GM21529 (cell line): Measurements from ENCODE around the gene STAC.

ENCODE experiments used
- ATAC-seq: cut with Tn5 transposase; IDR thresholded peaks from one replicate; pipeline ENCODE4 v1.9.1; 2021; ENCODE audit not compliant: unreplicated experiment

STAC gene

GRCh38 chr3:36511791-36512486, 131.6 kb downstream of the STAC start:
- ATAC-seq, result no peak

DNA sequence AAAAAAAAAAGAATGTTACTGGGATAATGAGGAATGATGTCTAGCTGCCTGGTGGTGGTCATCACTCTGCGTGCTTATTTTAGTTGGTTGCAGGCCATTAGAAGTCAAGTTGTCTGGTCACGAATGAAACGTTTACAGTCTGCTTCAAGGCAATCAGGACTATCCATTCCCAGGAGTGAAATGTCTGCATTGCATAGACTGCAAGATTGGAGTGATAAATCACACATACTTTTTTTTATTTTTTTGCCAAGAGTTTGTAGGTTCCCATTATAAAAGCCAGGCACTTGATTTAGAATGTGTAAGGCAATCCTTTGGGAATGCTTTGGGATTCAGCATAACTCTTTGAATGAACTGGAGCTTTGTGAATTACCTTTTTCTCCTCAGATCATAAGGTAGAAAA, 132.3 kb downstream of the STAC start:
- ATAC-seq, result no peak

DNA sequence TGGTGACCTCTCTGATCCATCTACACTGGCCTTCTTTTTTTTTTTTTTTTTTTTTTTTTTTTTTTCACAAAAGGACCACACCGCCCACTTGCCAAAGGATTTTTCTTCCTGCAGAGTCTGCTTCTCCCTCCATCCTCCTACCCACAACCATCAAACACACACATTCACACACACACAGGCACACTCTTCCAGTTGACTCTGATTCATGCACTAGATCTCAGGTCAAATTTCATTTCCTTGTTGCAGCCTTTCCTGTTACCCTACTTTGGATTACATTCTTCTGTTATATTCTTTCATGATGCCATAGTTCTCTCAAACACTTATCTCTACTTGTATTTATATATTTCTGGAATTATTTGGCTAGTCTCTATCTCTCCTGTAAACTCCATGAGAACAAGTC, 133.9 kb downstream of the STAC start:
- ATAC-seq, result no peak

DNA sequence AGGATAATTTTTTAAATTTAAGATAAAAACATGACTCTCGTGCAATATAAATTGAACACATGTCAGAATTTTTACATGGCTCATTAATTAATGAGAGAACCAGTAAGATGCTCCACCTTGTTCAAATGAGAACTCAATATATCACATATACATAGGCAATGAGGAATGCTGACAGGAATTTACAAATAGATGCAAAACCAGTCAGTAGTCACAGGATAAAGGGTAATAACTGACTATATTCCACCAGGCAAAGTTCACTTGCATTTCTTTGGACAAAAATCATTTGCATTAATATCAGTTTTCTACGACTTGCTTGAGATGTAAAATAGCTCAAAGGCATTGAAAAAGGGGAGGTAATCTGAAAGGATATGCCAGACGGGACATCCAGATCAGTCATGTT, 139.4 kb downstream of the STAC start:
- ATAC-seq, result no peak

DNA sequence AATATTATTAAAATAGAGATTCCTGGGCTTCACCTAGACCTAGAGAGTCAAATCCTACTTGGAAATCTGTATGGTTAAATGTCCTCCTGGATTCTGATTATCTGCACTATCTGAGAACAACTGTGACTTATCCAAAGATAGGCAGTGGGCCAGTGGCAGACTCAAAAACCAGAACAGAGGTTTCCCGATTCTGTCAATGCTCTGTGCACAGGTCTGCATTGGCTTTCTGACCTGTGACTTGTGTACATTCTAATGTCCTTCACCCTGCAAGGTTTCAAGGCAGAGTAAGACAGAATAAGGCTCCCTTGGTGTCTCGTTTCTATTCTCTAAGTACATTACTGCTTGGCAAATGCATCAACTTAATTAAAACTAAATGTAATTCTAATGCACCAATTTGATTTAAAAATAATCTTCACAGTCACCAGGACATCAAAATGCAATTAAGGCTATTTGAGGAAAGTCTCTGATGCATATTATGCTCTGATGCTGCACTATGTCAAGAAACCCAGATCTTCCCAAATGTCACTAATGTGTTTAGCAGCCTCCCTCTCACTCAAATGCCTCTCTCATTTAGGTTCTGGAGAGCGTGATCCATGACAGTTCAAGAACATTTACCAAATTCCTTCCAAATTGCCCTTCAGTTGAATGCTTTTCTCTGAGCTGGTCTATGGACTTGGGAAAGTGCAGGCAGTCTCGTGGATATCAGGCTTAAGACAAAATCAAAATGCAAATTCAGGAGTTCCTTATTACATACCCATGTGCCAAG, 140.1 kb downstream of the STAC start:
- ATAC-seq, result no peak

- ATAC-seq, result no peak
These were observed 140.7 kb downstream of the STAC start for GRCh38 chr3:36521007-36521379.

GRCh38 chr3:36524560-36524959, 144.3 kb downstream of the STAC start:
- ATAC-seq, result no peak

DNA sequence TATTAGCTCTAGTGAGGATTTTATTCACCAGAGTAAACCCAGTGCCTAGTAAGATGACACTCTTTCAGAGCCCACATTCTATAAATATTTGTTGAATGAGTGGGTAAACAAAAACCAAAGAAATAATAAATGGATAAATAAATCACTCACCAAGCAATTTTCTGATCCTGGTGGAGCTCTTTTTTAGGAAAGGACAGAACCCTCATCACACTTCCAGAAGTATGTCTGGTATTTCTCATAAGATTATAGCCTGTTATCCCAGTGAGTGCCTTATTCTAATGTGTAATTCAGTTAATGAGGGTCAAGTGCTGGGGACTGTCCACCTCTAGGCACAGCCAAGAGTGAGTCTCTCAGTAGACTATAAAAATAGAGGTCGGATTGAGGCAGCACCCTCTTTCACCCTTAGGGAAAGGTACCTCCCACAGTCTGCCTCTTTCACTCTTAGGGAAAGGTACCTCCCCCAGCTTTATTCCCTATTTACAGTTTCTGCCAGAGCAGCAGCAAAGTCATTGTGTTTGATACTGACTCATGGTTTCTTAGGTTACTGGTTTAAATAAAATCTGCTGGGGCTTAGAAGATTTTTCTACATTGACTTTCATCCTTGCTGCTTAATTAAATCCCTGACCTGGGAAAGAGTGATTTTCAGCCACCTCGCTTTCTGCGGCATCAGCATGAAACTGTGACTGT, 145.0 kb downstream of the STAC start:
- no peak for ATAC-seq

GRCh38 chr3:36538136-36538749, 157.9 kb downstream of the STAC start:
- ATAC-seq, result no peak

DNA sequence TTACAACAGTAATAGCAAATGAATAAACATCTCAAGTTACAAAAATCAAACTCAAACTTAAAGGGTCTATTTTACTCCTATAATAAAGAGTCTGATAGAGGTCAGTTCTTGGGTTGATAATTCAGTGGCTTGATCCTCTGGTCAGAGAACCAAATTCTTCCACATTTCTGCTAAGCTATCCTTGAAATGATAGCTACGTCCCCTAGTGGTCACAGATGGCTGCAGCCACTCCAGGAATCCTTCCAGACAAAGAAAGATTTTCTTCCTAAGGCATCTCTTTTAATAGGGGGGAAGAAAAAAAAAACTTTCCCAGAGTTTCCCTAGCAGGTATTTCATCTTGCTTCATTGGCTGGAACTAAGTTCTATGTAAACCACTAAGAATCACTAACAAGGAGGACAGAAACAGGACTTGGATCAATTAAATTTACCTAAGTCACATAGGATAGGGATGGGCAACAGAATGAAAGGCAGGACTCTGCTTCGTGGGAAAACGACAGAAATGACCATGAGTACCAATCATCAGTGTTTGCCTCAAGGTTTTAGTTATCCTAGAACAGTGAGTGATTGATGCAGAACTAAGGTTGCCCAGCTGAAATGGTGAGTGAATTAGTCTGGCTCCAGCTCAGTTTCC, 160.7 kb downstream of the STAC start:
- ATAC-seq, result no peak

DNA sequence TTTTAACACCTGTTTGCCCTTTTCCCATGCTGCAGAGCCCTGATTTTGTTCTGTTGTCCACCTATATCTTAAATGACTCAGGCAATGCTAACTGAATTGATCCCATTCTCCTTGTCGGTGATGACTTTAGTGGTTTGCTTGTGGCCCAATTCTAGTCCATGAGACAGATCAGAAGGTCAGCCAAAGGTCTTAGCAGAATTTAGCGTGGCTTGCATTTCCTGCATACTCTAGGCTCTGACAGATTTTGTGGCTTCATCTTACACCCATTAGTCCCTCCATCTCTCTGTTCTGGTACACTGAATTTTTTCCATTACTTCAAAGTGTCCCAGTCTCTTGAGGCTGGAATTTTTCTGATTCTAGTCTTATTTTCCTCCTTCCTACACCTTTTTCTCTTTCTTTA, 161.9 kb downstream of the STAC start:
- ATAC-seq, result no peak

- ATAC-seq, result no peak
These were observed 163.1 kb downstream of the STAC start for GRCh38 chr3:36543276-36543997.

GRCh38 chr3:36546226-36546625, 165.9 kb downstream of the STAC start:
- no peak for ATAC-seq

GRCh38 chr3:36548712-36549111, 168.4 kb downstream of the STAC start:
- no peak for ATAC-seq

DNA sequence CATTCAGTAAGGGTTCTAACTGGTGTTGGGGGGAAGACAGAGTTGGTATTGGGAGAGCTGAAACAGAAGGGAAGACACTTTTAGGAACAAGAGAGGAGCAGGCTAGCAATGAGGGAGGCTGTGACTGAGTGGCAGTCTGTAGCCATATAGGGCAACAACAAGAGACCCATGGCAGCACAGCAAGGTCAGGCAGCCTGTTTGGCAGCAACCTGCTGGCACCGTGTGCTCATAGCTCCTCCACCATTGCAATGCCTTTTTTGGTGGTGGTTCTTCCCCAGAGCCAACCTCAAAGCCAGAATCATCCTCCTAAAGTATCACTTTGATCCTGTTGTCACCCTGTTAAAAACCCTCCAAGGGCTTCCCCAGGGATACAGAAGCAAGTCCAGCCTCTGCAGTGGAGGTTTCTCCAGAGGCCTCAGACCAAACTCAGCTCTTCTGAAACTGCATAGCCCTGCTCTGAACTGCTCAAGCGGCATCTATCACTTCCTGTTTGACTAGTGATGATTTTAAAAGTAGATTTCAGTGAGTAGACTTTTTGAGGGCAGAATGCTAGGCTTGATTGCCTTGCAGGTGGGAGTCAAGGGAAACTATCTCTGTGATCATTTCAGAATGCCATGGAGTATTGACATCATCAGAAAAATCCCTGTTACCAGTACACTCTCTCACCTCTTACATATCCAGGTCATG, 176.9 kb downstream of the STAC start:
- peak; percentile 66 for ATAC-seq

GRCh38 chr3:36557708-36558421, 177.6 kb downstream of the STAC start:
- peak; percentile 19 for ATAC-seq

- ATAC-seq, result no peak
These were observed 178.7 kb downstream of the STAC start for GRCh38 chr3:36558961-36559360.

GRCh38 chr3:36560685-36561084, 180.4 kb downstream of the STAC start:
- no peak for ATAC-seq

GRCh38 chr3:36561601-36562000, 181.3 kb downstream of the STAC start:
- no peak for ATAC-seq
